H1 (cell line): ENCODE results near the gene MMP12. TPM values are rescaled to one million over a fixed set of nuclear protein-coding genes. Genes with fewer than 3 reads are reported as not detected.

ENCODE experiments used
- CTCF ChIA-PET: fragments of 300-600 bp; sonication (Branson Sonifier 250); formaldehyde crosslinking; loops from one replicate; lab custom pipeline; 2021; ENCODE audit not compliant: partially characterized antibody; lab: Charles Lee
- POLR2A ChIA-PET: fragments of 300-600 bp; sonication (Branson Sonifier 250); formaldehyde crosslinking; loops from one replicate; lab custom pipeline; 2021; ENCODE audit warnings: inconsistent platforms; ENCODE audit not compliant: partially characterized antibody; lab: Charles Lee
- DNase-seq, 2 experiments: peaks; one replicate each; pipeline versions ENCODE4 v3.0.0 to v3.0.0-alpha.2; 2010 to 2022; ENCODE audit warnings: low spot score in 2 of 2, low read depth in 1 of 2, mixed read lengths in 1 of 2
- FAIRE-seq: peaks from 2 replicates; lab custom pipeline; 2011; peaks lifted over from hg19 to GRCh38; lab: Jason Lieb, UNC
- H2AFZ ChIP-seq: 2 replicates; pipeline ENCODE4 v1.8.1; 2012; ENCODE audit warnings: low read length, inconsistent platforms
- H2AK5ac ChIP-seq: 2 replicates; pipeline ENCODE4 v1.6.1; 2013; ENCODE audit warnings: low read depth, low read length
- H2BK120ac ChIP-seq: replicated peaks from 2 replicates; pipeline ENCODE3; 2013; ENCODE audit warnings: low read depth, low read length, inconsistent platforms
- H2BK12ac ChIP-seq: 2 replicates; pipeline ENCODE4 v1.6.1; 2013; ENCODE audit warnings: low read depth, low read length
- H2BK15ac ChIP-seq: 2 replicates; pipeline ENCODE4 v1.6.1; 2013; ENCODE audit warnings: low read length
- H2BK20ac ChIP-seq: 2 replicates; pipeline ENCODE4 v1.6.1; 2013; ENCODE audit warnings: low read length
- H2BK5ac ChIP-seq: 2 replicates; pipeline ENCODE4 v1.6.1; 2013; ENCODE audit warnings: low read depth, low read length
- H3K14ac ChIP-seq: 2 replicates; pipeline ENCODE4 v1.6.1; 2013; ENCODE audit warnings: inconsistent platforms; ENCODE audit not compliant: insufficient read length
- H3K18ac ChIP-seq: 2 replicates; pipeline ENCODE4 v1.6.1; 2013; ENCODE audit warnings: low read length; ENCODE audit errors: extremely low read depth
- H3K23ac ChIP-seq: 2 replicates; pipeline ENCODE4 v1.6.1; 2013; ENCODE audit warnings: inconsistent platforms; ENCODE audit not compliant: insufficient read length
- H3K23me2 ChIP-seq: 2 replicates; pipeline ENCODE4 v1.6.1; 2013; ENCODE audit warnings: low read depth, low read length
- H3K27ac ChIP-seq: 2 replicates; pipeline ENCODE4 v1.6.1; 2011; ENCODE audit warnings: low read depth, low read length, inconsistent platforms
- H3K27me3 ChIP-seq, 4 experiments: replicated peaks in 1 of 4; 1 replicate in 1 of 4; 2 replicates in 3 of 4; pipeline versions ENCODE4 v1.6.1 to v1.8.1; 2011 to 2013; ENCODE audit warnings: low read length in 3 of 4, mild to moderate bottlenecking in 3 of 4, inconsistent platforms in 2 of 4, mixed read lengths in 2 of 4, moderate library complexity in 1 of 4; ENCODE audit not compliant: control insufficient read depth in 3 of 4, insufficient read depth in 3 of 4; ENCODE audit errors: extremely low read depth in 1 of 4
- H3K36me3 ChIP-seq, 4 experiments: 2 replicates each; pipeline versions ENCODE4 v1.6.1 to v1.8.1; 2011 to 2013; ENCODE audit warnings: mild to moderate bottlenecking in 4 of 4, low read length in 3 of 4, moderate library complexity in 2 of 4, control low read depth in 1 of 4, inconsistent platforms in 1 of 4; ENCODE audit not compliant: insufficient read depth in 4 of 4, control insufficient read depth in 2 of 4
- H3K4ac ChIP-seq: replicated peaks from 2 replicates; pipeline ENCODE3; 2013; ENCODE audit warnings: low read length, low read depth, mixed read lengths, inconsistent platforms; ENCODE audit not compliant: insufficient read length
- H3K4me1 ChIP-seq, 4 experiments: replicated peaks in 1 of 4; 1 replicate in 1 of 4; 2 replicates in 3 of 4; pipeline versions ENCODE4 v1.6.1 to v1.8.1; 2011 to 2013; ENCODE audit warnings: low read length in 3 of 4, inconsistent platforms in 2 of 4, mixed read lengths in 1 of 4; ENCODE audit not compliant: insufficient read depth in 4 of 4, control insufficient read depth in 3 of 4
- H3K4me2 ChIP-seq, 2 experiments: 2 replicates each; pipeline versions ENCODE4 v1.6.1 to v1.8.1; 2011 to 2013; ENCODE audit warnings: low read depth in 2 of 2, low read length in 2 of 2, control low read depth in 1 of 2, inconsistent platforms in 1 of 2, mild to moderate bottlenecking in 1 of 2; ENCODE audit not compliant: insufficient read depth in 1 of 2
- H3K4me3 ChIP-seq, 4 experiments: fragments of 200-600, 300-600 bp in 1 of 4; sonication (generic), shearing (Covaris generic), sonication (Bioruptor Twin) in 1 of 4; 2 replicates each; pipeline versions ENCODE4 v1.5.1 to v1.8.1; 2011 to 2016; ENCODE audit warnings: low read length in 4 of 4, low read depth in 3 of 4, control low read depth in 2 of 4, inconsistent platforms in 2 of 4, mild to moderate bottlenecking in 2 of 4, mixed read lengths in 1 of 4, moderate library complexity in 1 of 4; ENCODE audit not compliant: insufficient read depth in 2 of 4; ENCODE audit errors: extremely low read depth in 1 of 4
- H3K56ac ChIP-seq: replicated peaks from 2 replicates; pipeline ENCODE3; 2013; ENCODE audit warnings: low read depth, mild to moderate bottlenecking, mixed read lengths, low read length, inconsistent platforms; ENCODE audit not compliant: insufficient read length
- H3K79me1 ChIP-seq: 2 replicates; pipeline ENCODE4 v1.6.1; 2013; ENCODE audit warnings: low read depth, low read length, control low read depth
- H3K79me2 ChIP-seq, 2 experiments: 2 replicates each; pipeline versions ENCODE4 v1.6.1 to v1.8.1; 2012 to 2013; ENCODE audit warnings: low read length in 2 of 2, mild to moderate bottlenecking in 2 of 2, inconsistent platforms in 1 of 2; ENCODE audit not compliant: insufficient read depth in 2 of 2, control insufficient read depth in 1 of 2
- H3K9ac ChIP-seq, 4 experiments: replicated peaks in 1 of 4; 1 replicate in 1 of 4; 2 replicates in 3 of 4; pipeline versions ENCODE4 v1.6.1 to v1.8.1; 2011 to 2013; ENCODE audit warnings: low read depth in 3 of 4, low read length in 3 of 4, control low read depth in 2 of 4, mild to moderate bottlenecking in 2 of 4, moderate library complexity in 2 of 4, inconsistent platforms in 1 of 4; ENCODE audit errors: extremely low read depth in 1 of 4
- H3K9me3 ChIP-seq, 2 experiments: 2 replicates each; pipeline versions ENCODE4 v1.6.1 to v1.8.1; 2012 to 2013; ENCODE audit warnings: mild to moderate bottlenecking in 2 of 2, moderate library complexity in 2 of 2, control low read depth in 1 of 2, inconsistent platforms in 1 of 2, low read depth in 1 of 2, low read length in 1 of 2, mixed read lengths in 1 of 2; ENCODE audit not compliant: insufficient read depth in 2 of 2
- H4K20me1 ChIP-seq, 2 experiments: replicated peaks in 1 of 2; 2 replicates each; pipeline versions ENCODE3 to v1.8.1; 2011 to 2013; ENCODE audit warnings: inconsistent platforms in 2 of 2, low read length in 2 of 2, mild to moderate bottlenecking in 1 of 2; ENCODE audit not compliant: insufficient read depth in 2 of 2, control insufficient read depth in 1 of 2
- H4K5ac ChIP-seq: 2 replicates; pipeline ENCODE4 v1.6.1; 2013; ENCODE audit warnings: low read length, low read depth, mixed read lengths, inconsistent platforms; ENCODE audit not compliant: insufficient read length
- H4K8ac ChIP-seq: 2 replicates; pipeline ENCODE4 v1.8.0; 2013; ENCODE audit warnings: mild to moderate bottlenecking, moderate library complexity, low read length, inconsistent platforms; ENCODE audit not compliant: insufficient read depth; ENCODE audit errors: extremely low read depth
- H4K91ac ChIP-seq: replicated peaks from 2 replicates; pipeline ENCODE3; 2013; ENCODE audit warnings: low read length, mixed read lengths, inconsistent platforms; ENCODE audit not compliant: insufficient read length
- BACH1 ChIP-seq: IDR thresholded peaks from 2 replicates; pipeline ENCODE4 v1.6.1; 2012; ENCODE audit warnings: low read length, improper control_type of control experiment
- CEBPB ChIP-seq: IDR thresholded peaks from 2 replicates; pipeline ENCODE4 v1.6.1; 2012; ENCODE audit warnings: low read depth, low read length
- KDM5A ChIP-seq: fragments of 200-600 bp; IDR thresholded peaks from 2 replicates; pipeline ENCODE4 v1.7.1; 2012; ENCODE audit warnings: mild to moderate bottlenecking, low read length, inconsistent platforms, mixed read lengths
- RFX5 ChIP-seq: IDR thresholded peaks from 2 replicates; pipeline ENCODE4 v1.6.1; 2011; ENCODE audit warnings: low read depth, low read length, improper control_type of control experiment, borderline replicate concordance
- RXRA ChIP-seq: IDR thresholded peaks from 2 replicates; pipeline ENCODE4 v1.6.1; 2011; ENCODE audit warnings: low read depth, mild to moderate bottlenecking, low read length, moderate library complexity; ENCODE audit not compliant: insufficient read depth
- SIX5 ChIP-seq: IDR thresholded peaks from 2 replicates; pipeline ENCODE4 v1.6.1; 2011; ENCODE audit warnings: mild to moderate bottlenecking, low read depth, low read length
- WGBS, 2 experiments: shearing (Covaris generic) in 1 of 2; methylation state at CpG; one replicate each; pipeline versions ENCODE4 v1.1.6 to v1.1.7; 2013 to 2015; ENCODE audit warnings: low lambda C conversion rate in 2 of 2, mixed read lengths in 2 of 2, inconsistent platforms in 1 of 2, low coverage in 1 of 2, missing lambda C conversion rate in 1 of 2; ENCODE audit not compliant: insufficient replicate concordance in 2 of 2, insufficient coverage in 1 of 2, insufficient read length in 1 of 2; ENCODE audit errors: extremely low coverage in 1 of 2, missing lambda C conversion rate in 1 of 2; 5-methylcytosine and 5-hydroxymethylcytosine counted together
- long read RNA-seq, 2 experiments: library from RNA in 1 of 2; library from capped mRNA in 1 of 2; stranded (forward); transcript quantifications; one replicate each; pipeline ENCODE4 v2.0.0, GENCODE V29; 2021; ENCODE audit warnings: inconsistent platforms in 1 of 2
- polyA minus RNA-seq, 3 experiments: library from RNA; depleted of rRNA, polyadenylated mRNA; stranded (reverse); fragments of >200 nt; gene quantifications; 1 replicate in 2 of 3; 2 replicates in 1 of 3; pipeline ENCODE4 v1.2.3, GENCODE V29; 2011
- polyA plus RNA-seq, 7 experiments: library from polyadenylated mRNA; depleted of rRNA in 3 of 7; stranded (reverse) in 5 of 7; unstranded in 2 of 7; fragments of >200 nt in 5 of 7; fragments of 200-250 nt in 2 of 7; gene quantifications; 1 replicate in 5 of 7; 2 replicates in 1 of 7; 4 replicates in 1 of 7; pipeline versions ENCODE4 v1.2.1 to v1.2.3, GENCODE V29; 2011 to 2013; ENCODE audit warnings: missing spikeins in 2 of 7, mixed read lengths in 2 of 7
- total RNA-seq: library from RNA; stranded (reverse); fragmentation: NEBNext Ultra II Directional; extraction: Animal tissue kit (Norgen Biotek cat#: 25700); gene quantifications from 2 replicates; pipeline ENCODE4 v1.2.1, GENCODE V29; 2021

Gene MMP12
- total RNA-seq (not detected in 2 replicates), polyA plus RNA-seq (2011; rRNA removed) (not detected in 2 replicates), polyA minus RNA-seq (2011; rRNA and poly(A)+ RNA removed) (not detected in 2 replicates)
- polyA plus RNA-seq (2011; cell fraction: cytosol; rRNA removed), result not detected
- not detected for polyA plus RNA-seq (2011; cell fraction: nucleus; rRNA removed)
- not detected in 4 replicates for polyA plus RNA-seq (2012, experiment 1 of 2)
- not detected for polyA plus RNA-seq (2012, experiment 2 of 2)
- 0.02 TPM for polyA plus RNA-seq (2013, experiment 1 of 2)
- polyA plus RNA-seq (2013, experiment 2 of 2), result not detected
- not detected for polyA minus RNA-seq (2011; cell fraction: cytosol; rRNA and poly(A)+ RNA removed)
- not detected for polyA minus RNA-seq (2011; cell fraction: nucleus; rRNA and poly(A)+ RNA removed)
- long read RNA-seq, experiment 1, result 0 reads
- long read RNA-seq, experiment 2, result 0 reads

DNA sequence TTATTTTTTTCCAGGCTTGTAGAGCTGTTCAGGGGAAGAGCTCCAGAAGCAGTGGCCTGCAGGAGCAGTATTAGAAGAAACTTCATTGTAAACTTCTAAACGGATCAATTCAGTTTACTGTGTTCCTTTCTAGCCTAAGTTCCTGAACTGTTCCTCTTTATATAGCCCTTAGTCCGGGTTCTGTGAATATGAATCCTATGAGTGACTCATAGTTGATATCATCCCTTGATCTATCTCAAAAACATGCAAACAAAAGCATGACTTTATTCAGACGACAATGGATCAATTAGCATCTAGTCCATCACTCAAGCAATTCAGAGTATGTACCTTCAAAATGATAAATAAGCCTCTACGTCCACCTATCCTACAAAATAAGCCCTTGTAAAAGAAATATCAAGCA lies at the start of gene MMP12:
Gene MMP12, minus strand, starts transcription at position 131 of the 400 bp plus-strand sequence. Its CDS starts 45 bp downstream, at position 86.
- H3K79me2 ChIP-seq, result no peaks in the 10 kb centered on the region
- H2BK5ac ChIP-seq, result no peak within 1 kb of the TSS
- H2BK15ac ChIP-seq, result no peak within 1 kb of the TSS
- no peak within 1 kb of the TSS for H3K4me3 ChIP-seq
- CTCF ChIA-PET, result interaction anchor here (1.3 to 2.0 kb wide), 2 partner anchors 10 to 40 kb away, joined by 4 to 6 read pairs; no protein-coding TSS in a partner anchor
- H4K91ac ChIP-seq, result no peak within 1 kb of the TSS
- H3K4ac ChIP-seq, result no peak within 1 kb of the TSS
- H2BK20ac ChIP-seq, result no peak within 1 kb of the TSS
- no peaks in the 10 kb centered on the region for H3K79me1 ChIP-seq
- FAIRE-seq (no peak), DNase-seq (no peak)
- H3K27me3 ChIP-seq, result no peaks in the 10 kb centered on the region
- H4K8ac ChIP-seq, result no peak within 1 kb of the TSS
- no peaks in the 10 kb centered on the region for H4K20me1 ChIP-seq
- no peak within 1 kb of the TSS for H3K56ac ChIP-seq
- POLR2A ChIA-PET, result no interaction called here
- no peak within 1 kb of the TSS for H2BK12ac ChIP-seq
- no peak within 1 kb of the TSS for H3K27ac ChIP-seq
- no peak within 1 kb of the TSS for H3K14ac ChIP-seq
- no peak for TF ChIP-seq KDM5A
- TF ChIP-seq SIX5, result no peak
- TF ChIP-seq CEBPB, result no peak
- TF ChIP-seq BACH1, result no peak
- TF ChIP-seq RXRA, result no peak
- TF ChIP-seq RFX5, result no peak
- TF ChIP-seq, all 59 proteins: peak for 0
- no peak within 1 kb of the TSS for H3K23ac ChIP-seq
- 90% methylated on average over 4 of the region's 4 CpGs; no CpG with 5 or more reads in 1 of the 2 experiments for WGBS, 2 experiments
- H3K9me3 ChIP-seq, result no peaks in the 10 kb centered on the region
- H4K5ac ChIP-seq, result no peak within 1 kb of the TSS
- no peaks in the 10 kb centered on the region for H3K23me2 ChIP-seq
- H3K18ac ChIP-seq, result no peak within 1 kb of the TSS
- no peaks in the 10 kb centered on the region for H3K4me1 ChIP-seq
- no peak within 1 kb of the TSS for H2AFZ ChIP-seq
- no peak within 1 kb of the TSS for H3K9ac ChIP-seq
- H2AK5ac ChIP-seq, result no peak within 1 kb of the TSS
- H3K36me3 ChIP-seq, result no peaks in the 10 kb centered on the region
- no peak within 1 kb of the TSS for H2BK120ac ChIP-seq
- H3K4me2 ChIP-seq, result no peak within 1 kb of the TSS
